Skeletal muscle cell (primary cell): ENCODE data around the gene MTA3.
"Not testable (repeated sequence)": the region's sequence is repeated elsewhere in the genome, so short reads cannot be mapped to it uniquely, and the experiment has no call there.

ENCODE experiments used
- DNase-seq: peaks from one replicate; pipeline ENCODE4 v3.0.0-alpha.2; 2010; ENCODE audit warnings: low read depth
- H3K4me3 ChIP-seq: 2 replicates; pipeline ENCODE4 v1.5.1; 2011; ENCODE audit warnings: low read depth, mild to moderate bottlenecking, control low read depth, low read length, moderate library complexity

The MTA3 gene

DNA sequence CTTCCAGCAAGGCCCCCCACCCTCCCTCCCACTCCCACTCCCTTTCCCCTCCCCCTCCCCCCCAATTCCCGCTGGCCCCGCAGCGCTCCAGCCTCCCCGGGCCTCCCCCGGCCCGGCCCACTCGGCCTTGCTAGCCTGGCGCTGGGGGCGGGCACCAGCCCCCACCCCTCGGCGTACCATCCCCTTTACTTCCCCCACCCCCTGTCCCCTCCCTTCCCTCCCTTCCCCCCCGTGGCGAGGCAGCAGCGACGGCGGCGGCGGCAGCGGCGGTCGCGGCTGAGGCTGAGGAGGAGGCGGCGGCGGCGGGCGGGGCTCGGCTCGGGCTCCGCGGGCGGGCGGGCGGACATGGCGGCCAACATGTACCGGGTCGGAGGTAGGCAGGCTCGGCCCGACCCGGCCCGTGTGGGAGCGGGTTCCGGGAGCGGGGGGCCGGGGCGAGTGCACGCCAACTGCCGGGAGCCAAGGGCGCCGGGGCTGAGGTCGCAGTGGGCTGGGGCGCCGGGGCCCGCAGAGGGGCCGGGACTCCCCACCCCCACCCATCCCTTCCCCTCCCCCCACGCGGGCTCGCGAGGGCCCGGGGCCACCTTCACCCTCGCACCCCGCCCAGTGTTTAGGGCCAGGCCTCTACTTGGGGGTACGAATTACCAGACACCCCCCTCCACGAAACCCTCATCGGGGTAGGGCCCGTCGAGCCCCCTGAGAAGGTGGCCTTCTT is at the start of gene MTA3:
TSS of gene MTA3 (plus strand) at position 232 of the 715 bp plus-strand sequence. CDS start at position 346, 114 bp downstream.
- DNase-seq: no peak
- peak within 1 kb of the TSS; percentile 78 for H3K4me3 ChIP-seq

DNA sequence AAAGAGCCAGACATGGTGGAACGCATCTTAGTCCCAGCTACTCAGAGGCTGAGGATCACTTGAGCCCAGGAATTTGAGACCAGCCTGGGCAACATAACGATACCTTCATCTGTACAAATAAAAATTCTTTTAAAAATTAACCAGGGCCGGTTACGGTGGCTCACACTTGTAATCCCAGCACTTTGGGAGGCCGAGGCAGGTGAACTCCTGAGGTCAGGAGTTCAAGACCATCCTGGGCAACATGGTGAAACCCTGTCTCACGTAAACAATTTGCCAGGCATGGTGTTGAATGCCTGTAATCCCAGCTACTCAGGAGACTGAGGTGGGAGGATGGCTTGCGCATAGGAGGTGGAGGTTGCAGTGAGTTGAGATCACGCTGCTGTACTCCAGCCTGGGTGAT is 48.8 kb upstream of the MTA3 start:
- no peak overlapping the region for H3K4me3 ChIP-seq
- DNase-seq: no peak

DNA sequence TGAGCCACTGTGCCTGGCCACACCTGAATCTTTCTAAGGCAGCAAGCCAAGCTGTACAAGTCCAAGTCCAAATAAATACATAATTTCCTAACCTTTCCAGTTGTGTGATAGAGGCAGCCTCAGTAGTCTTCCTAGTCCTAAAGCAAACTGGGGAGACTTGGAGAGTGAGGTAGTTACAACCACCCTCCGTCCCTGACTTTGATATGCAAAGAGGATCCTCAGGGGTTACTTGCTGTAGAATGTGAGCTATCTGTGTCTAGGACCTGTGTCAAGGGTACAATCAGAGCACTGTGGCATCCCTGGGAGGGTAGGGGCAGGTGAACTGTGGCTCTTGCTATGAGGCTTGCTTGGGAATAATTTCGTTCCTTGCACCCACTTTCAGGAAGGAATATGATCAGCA is 46.4 kb upstream of the MTA3 start:
- no peak for DNase-seq
- H3K4me3 ChIP-seq: no peak overlapping the region

DNA sequence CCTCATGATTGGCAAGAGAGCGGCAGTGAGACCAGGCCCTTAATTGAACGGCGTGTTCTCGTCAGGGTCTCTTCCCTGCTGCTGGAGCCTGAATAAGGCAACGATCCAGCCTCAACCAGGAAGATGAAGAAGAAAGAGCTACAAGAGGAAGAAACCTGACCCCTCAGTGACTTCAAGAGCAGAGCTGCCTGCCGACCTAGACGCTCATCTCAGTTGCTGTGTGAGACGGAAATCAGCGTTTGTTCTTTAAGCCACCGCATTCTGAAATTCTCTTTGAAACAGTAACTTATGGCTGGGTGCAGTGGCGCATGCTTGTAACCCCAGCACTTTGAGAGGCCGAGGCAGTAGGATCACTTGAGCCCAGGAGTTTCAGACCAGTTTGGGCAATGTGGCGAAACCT is 45.1 kb upstream of the MTA3 start:
- no peak for DNase-seq

DNA sequence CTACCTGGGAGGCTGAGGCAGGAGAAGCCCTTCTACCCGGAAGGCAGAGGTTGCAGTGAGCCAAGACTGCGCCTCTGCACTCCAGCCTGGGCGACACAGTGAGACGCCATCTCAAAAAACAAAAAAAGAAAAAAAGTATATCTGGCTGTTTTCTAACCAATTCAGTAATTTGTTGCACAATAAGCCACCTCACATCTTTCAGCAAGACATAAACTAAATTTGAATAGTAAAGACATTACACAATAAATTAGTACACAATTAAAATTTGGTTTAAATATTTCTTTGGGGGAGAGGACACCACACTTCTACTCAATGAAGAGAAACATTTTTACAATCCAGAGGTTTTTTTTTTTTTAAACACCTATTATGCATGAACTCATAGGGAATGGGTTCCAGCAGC is 36.0 kb upstream of the MTA3 start:
- DNase-seq: no peak
- H3K4me3 ChIP-seq: no peak overlapping the region

More for the DNA sequence above, 45.1 kb upstream of the MTA3 start:
- no peak overlapping the region for H3K4me3 ChIP-seq

DNA sequence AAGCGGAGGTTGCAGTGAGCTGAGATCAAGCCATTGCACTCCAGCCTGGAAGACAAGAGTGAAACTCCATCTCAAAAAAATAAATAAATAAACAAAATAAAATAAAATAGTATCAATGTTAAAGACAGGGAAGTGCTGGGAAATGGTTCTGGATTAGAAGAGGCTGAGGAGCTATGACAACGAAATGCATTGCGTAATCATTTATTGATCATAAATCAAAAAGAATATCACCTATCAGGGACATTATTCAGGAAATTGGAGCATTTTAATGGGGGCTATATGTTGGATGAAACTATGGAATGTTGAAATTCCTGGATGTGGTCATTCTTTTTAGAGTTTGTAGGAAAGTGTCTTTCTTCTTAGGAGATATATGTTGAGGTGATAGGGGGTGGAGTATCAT is 30.9 kb upstream of the MTA3 start:
- no peak for DNase-seq
- no peak overlapping the region for H3K4me3 ChIP-seq

DNA sequence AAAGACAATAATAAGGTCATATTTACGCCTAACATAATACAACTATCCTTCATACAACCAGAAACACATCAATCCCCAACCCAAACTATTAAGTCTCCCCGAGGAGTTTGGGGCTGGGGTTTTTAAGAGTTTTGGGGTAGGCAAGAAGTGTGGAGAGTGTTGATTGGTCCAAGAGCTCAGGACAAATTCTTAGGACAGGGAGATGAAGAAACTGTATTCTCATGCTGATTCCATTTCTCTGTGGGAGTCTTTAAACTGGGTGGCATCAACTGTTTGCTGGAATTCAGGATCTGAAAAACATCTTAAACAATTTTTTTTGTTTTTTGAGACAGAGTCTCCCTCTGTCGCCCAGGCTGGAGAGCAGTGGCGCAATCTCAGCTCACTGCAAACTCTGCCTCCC is 25.6 kb upstream of the MTA3 start:
- DNase-seq: no peak
- no peak overlapping the region for H3K4me3 ChIP-seq

DNA sequence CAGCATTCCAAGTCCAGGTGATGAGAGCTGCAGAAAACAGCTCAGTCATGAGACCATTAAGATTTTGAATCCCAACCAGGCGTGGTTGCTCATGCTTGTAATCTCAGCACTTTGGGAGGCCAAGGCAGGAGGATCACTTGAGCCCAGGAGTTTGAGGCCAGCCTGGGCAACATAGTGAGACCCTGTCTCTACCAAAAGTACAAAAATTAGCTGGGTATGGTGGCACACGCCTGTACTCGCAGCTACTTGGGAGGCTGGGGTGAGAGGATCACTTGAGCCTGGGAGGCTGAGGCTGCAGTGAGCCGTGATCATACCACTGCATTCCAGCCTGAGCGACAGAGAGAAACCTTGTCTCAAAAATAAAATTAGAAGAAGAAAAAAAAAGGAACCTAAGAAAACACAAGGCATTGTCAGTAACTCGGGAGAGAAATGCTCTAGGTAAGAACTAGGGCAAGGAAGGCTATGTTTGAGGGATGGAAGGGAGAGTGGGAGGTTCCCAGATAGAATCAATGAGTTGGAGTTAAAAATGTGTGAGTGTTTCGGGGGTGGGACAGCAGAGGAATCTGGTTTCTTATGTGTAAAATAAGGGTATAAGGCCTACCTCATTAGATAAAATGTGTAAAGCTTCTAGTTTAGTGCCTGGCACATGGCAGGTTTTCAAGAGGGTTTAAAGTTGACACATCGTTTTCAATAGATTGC is 23.3 kb upstream of the MTA3 start:
- no peak for DNase-seq
- no peak overlapping the region for H3K4me3 ChIP-seq

DNA sequence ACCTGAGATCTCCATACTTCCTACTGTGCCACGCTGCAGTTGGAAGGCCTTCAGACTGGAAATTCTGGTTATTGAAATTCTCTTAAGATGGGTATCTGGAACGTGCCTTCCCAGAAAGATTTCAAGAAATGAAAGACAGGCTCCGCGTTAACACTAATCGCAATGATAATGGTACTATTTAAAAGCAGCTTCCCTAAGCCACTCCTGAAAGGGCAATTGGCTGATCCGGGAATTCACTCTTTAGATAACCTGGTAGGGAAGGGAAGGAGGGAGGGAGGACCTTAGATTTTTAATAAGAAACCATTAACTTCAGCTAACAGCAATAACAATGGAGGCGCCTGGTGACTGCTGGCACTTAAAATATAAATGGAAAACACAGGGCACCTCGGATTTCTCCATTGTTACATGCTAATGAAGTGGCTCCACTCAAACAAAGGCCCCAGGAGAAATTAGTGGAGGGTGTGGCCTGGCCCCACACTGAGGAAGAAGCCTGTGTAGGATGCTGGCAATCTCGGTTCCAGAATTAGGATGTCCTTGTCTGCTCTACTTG is 22.5 kb upstream of the MTA3 start:
- DNase-seq: no peak
- H3K4me3 ChIP-seq: no peak overlapping the region

DNA sequence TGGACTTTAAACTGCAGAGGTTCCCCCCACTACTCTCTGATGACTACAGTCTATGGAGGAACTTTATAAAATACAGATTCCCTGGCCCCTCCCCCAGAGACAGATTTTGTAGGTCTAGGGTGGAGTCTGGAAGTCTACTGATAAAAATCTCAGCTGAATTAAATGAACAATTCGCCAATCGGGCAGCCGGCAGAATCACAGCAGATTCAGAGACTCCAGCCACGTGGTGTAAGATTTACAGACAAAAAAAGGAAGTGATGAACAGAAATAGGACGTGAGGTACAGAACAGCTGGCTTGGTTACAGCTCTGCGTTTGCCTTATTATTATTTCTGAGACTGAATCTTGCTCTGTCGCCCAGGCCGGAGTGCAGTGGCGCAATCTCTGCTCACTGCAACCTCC is 21.4 kb upstream of the MTA3 start:
- no peak overlapping the region for H3K4me3 ChIP-seq
- no peak for DNase-seq

DNA sequence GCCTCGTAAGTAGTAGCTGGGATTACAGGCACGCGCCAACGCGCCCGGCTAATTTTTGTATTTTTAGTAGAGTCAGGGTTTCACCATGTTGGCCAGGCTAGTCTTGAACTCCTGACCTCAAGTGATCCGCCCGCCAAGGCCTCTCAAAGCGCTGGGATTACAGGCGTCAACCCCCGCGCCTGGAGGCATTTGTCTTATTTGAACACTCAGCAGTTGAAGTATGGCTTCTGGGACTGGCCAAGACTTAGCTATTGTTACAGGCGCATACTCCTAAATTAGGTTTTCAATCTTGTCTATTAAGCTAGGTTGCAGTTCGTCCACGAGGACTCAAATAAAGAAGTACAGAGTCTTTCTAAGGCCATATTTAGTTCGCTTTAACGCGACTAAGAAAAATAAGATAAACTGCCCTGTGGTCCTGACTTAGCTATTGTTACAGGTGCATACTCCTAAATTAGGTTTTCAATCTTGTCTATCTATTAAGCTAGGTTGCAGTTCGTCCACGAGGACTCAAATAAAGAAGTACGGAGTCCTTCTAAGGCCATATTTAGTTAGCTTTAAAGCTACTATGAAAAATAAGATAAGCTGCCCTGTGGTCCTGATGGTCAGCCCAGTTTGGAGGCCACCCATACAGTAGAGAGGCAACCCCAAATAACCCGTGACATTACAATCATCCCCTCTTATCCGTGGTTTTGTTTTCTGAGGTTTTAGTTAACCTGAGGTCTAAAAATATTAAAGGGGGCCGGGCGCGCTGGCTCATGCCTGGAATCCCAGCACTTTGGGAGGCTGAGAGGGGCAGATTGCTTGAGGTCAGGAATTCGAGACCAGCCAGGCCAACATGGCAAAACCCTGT is 20.8 kb upstream of the MTA3 start:
- DNase-seq: no peak
- H3K4me3 ChIP-seq: no peak overlapping the region

DNA sequence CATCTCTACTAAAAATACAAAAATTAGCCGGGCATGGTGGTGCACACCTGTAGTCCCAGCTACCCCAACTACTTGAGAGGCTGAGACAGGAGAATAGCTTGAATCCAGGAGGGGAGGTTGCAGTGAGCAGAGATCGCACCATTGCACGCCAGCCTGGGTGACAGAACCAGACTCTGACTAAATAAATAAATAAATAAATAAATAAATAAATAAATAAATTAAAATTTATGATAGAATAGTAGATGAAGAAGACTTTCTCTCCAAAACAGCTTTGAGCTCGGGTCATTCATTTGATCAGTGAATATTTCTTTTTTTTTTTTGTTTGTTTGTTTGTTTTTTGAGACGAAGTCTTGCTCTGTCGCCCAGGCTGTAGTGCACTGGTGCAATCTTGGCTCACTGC is 17.6 kb upstream of the MTA3 start:
- DNase-seq: no peak
- H3K4me3 ChIP-seq: no peak overlapping the region

DNA sequence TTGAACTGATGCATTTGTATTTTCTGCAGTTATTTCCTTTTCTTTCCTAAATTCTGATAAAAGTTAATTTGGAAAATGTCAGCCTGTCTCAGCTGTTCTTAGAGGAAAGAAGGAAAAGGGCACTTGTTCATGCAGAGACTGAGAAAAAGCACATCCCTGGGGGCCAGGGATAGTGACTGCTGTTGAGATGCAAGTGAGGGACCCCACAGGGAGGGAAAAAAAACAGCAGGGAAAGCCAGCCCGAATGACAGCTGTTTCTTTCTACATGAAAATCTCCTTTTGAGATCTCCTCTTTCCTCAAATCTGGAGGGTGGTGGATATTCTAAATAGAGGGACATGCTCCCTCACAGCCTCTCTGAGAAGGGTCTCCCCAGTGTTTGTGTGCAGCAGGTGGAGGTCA is 14.0 kb upstream of the MTA3 start:
- H3K4me3 ChIP-seq: no peak overlapping the region
- DNase-seq: no peak

DNA sequence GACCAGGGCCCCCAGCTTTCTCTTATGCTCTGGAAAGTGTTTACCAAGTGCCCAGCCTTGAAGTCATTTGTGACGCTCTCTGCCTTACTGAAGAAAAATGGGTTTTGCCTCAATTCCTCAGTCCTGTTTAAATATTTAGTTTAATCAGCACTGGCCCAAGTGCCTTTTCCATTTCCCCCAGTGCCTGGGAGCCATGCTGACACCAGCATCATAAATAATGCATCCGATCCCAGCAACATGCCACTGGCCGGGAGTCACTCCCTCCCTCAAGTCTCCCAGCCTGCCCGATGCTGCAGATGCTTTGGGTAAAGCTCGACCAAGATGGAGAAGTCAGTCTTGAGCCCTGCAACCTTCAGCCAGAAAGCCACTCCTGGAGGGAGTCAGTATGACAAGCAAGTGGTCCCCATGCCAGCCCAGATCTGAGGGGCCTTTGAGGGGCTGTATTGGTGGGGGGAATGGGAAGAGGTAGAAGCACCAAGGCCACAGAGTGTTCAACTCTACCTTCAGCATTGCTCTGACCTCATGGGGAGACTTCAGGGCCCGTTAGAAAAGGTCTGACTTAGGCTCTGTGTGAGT is 12.0 kb upstream of the MTA3 start:
- no peak overlapping the region for H3K4me3 ChIP-seq
- DNase-seq: no peak

DNA sequence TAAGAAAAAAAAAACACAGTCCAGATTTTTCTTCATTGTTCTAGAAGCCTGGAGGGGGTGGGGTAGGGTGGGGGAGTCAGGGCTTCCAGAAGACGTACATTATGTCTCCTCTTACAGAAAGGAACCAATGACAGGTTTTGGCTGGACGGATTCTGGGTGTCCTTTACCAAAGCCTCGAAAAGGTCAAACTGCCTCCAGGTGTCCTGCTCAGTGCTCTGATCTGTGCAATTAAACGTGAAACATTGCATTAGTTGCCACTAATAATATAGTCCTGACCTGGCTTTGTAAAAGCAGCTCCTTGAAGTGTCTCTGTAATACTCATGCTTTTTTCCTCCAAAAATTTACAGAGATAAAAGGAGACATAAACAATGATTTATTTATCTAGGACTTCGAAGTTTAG is 11.1 kb upstream of the MTA3 start:
- H3K4me3 ChIP-seq: no peak overlapping the region
- DNase-seq: no peak

DNA sequence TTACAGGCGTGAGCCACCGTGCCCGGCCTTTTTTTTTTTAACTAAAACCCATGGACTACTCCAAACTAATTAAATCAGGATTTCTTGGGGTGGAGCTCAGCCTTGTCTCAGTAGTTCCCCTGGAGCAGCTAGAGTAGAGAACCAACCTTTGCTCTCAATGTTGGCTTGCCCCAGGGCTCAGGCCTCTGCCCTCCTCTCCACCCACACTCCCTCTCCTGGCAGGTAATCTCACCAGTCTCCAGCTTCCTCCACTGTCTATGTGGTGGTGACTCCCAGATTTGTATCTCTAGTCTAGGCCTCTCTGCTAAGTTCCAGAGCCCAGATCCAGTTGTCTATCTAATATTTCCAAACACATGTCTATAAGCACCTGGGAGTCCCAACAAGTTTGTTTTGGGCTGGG is 9.6 kb upstream of the MTA3 start:
- no peak for DNase-seq
- no peak overlapping the region for H3K4me3 ChIP-seq

DNA sequence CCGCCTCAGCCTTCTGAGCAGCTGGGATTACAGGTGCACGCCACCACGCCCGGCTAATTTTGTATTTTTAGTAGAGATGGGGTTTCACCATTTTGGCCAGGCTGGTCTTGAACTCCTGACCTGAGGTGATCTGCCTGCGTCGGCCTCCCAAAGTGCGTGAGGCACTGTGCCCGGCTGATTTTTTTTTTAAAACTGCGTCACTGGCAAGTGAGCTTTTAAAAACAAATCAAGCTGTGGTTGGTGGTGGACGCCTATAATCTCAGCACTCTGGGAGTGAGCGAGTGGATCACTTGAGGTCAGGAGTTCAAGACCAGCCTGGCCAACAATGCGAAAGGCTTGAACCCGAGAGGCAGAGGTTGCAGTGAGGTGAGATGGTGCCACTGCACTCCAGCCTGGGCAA is 8.3 kb upstream of the MTA3 start:
- not testable (repeated sequence) for DNase-seq, H3K4me3 ChIP-seq

DNA sequence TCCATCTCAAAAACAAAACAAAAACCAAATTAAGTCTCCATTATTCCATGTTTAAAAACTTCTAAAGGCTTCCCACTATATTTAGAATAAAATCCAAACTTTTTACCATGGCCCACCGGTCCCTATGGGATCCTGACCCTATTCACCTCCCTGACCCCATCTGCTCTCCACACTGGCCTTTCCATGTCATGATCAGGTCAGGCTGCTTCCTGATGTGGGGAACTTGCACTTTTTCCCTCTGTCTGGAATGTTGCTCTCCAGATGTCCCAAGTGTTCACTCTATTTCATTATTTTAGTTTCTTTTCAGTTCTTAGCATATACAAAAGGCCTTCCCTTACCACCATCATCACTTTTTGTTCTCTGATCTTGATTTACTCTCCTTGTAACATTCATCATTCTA is 7.5 kb upstream of the MTA3 start:
- DNase-seq: no peak
- no peak overlapping the region for H3K4me3 ChIP-seq

DNA sequence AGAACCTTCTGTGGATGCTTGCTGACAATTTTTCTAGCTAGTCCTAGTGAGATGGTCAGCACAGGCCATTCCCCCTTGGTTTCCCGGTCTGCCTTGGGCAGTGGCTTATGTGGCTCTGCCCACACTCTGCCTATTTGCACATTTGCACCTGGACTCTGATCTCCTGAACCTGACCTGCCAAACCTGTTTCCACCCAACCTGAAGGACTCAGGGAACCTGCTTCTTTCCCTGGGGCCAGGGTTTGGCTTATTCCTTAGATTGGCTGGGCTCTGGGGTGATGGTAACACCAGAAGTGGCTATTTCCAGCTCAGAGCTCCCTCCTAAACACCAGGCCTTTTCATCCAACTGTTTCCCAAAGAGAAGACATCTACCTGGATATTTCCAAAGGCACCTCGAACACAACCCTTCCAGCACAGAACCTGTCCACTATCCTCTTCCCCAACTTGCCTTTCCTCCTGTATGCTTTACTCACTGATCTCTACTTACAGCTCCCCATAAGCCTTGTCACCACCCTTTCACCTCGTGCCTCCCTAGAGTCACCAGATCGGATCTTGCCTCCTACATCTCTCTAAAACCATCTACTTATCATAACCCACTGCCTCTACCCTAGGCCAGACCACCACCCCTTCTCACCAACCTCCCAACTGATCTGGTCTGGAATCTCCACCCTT is 5.8 kb upstream of the MTA3 start:
- no peak overlapping the region for H3K4me3 ChIP-seq
- no peak for DNase-seq
